IPS-11a (cell line): ENCODE results near the gene QARS1.

Experiments
- H3K4me3 ChIP-seq: one replicate; pipeline ENCODE4 v1.5.1; 2013; ENCODE audit warnings: low read depth, low read length, control low read depth

Gene QARS1

GRCh38 chr3:49120438-49121131 is 16.0 kb upstream of the QARS1 start, which contains the start of gene USP19:
TSS of gene USP19 (minus strand) at chr3:49120823. CDS start at chr3:49119145, 1,678 bp downstream.
- H3K4me3 ChIP-seq: peak within 1 kb of the TSS; percentile 84

GRCh38 chr3:49120096-49120437 is 15.5 kb upstream of the QARS1 start:
- peak overlapping the region; percentile 84 for H3K4me3 ChIP-seq

- H3K4me3 ChIP-seq: peak overlapping the region; percentile 84
Measured at GRCh38 chr3:49119439-49119838, 14.9 kb upstream of the QARS1 start.

- H3K4me3 ChIP-seq: no peak overlapping the region
Measured at GRCh38 chr3:49119036-49119435, 14.5 kb upstream of the QARS1 start.

GRCh38 chr3:49112262-49112661 is 7.7 kb upstream of the QARS1 start:
- no peak overlapping the region for H3K4me3 ChIP-seq

- no peak overlapping the region for H3K4me3 ChIP-seq
Measured at GRCh38 chr3:49111347-49111746, 6.8 kb upstream of the QARS1 start.

- no peak overlapping the region for H3K4me3 ChIP-seq
Measured at GRCh38 chr3:49110780-49111179, 6.2 kb upstream of the QARS1 start.

- H3K4me3 ChIP-seq: no peak overlapping the region
Measured at GRCh38 chr3:49108346-49108745, 3.8 kb upstream of the QARS1 start.

GRCh38 chr3:49104052-49104426 is 518 bp downstream of the QARS1 start:
- H3K4me3 ChIP-seq: peak overlapping the region; percentile 82

- no peak overlapping the region for H3K4me3 ChIP-seq
Measured at GRCh38 chr3:49100046-49100615, 4.4 kb downstream of the QARS1 start.

- no peak overlapping the region for H3K4me3 ChIP-seq
Measured at GRCh38 chr3:49098910-49099630, 5.5 kb downstream of the QARS1 start.

- H3K4me3 ChIP-seq: no peak overlapping the region
Measured at GRCh38 chr3:49098429-49098828, 6.1 kb downstream of the QARS1 start.

- peak within 1 kb of the TSS; percentile 94 for H3K4me3 ChIP-seq
Measured at GRCh38 chr3:49093853-49094767, 10.4 kb downstream of the QARS1 start, which contains the start of gene QRICH1. TSS of gene QRICH1 (minus strand) at chr3:49094071. CDS start at chr3:49077017, 17,054 bp downstream.

- H3K4me3 ChIP-seq: peak overlapping the region; percentile 94
Measured at GRCh38 chr3:49092938-49093852, 11.4 kb downstream of the QARS1 start.

GRCh38 chr3:49081429-49081828 is 23.1 kb downstream of the QARS1 start:
- no peak overlapping the region for H3K4me3 ChIP-seq

- no peak overlapping the region for H3K4me3 ChIP-seq
Measured at GRCh38 chr3:49079270-49079669, 25.3 kb downstream of the QARS1 start.

GRCh38 chr3:49076646-49077045 is 27.9 kb downstream of the QARS1 start:
- no peak overlapping the region for H3K4me3 ChIP-seq

- H3K4me3 ChIP-seq: no peak overlapping the region
Measured at GRCh38 chr3:49076116-49076515, 28.4 kb downstream of the QARS1 start.

- H3K4me3 ChIP-seq: no peak overlapping the region
Measured at GRCh38 chr3:49058011-49058410, 46.5 kb downstream of the QARS1 start.

GRCh38 chr3:49057268-49057667 is 47.3 kb downstream of the QARS1 start:
- no peak overlapping the region for H3K4me3 ChIP-seq
